Measurements from ENCODE around the gene CACNB4.
"Not testable (repeated sequence)": the region's sequence is repeated elsewhere in the genome, so short reads cannot be mapped to it uniquely, and the experiment has no call there.

CACNB4 gene

DNA sequence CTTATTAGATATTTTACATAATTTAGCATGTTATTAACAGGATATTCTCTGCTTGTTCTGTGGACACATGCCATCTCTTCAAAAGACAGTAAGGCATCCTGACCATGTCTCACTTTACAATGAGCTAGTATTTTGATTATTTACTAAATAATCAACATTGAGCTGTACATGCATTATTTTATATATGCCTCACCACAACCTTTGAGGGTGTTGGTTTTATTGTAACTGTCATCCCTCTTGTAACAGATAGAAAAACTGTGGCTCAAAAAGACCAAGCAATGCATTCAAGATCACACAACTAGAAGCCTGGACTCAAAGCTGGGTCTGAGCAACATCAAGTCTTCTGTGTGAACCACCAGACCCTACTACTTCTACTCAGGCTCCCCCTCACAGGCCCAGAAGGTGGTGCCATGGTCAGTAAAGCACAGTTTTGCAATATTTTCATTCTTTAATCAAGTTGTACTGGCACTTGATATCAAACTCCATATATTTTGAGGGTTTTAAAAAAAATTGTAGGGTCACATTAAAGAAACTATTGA lies 165.5 kb downstream of the CACNB4 start:
- DNase-seq: no peak

DNA sequence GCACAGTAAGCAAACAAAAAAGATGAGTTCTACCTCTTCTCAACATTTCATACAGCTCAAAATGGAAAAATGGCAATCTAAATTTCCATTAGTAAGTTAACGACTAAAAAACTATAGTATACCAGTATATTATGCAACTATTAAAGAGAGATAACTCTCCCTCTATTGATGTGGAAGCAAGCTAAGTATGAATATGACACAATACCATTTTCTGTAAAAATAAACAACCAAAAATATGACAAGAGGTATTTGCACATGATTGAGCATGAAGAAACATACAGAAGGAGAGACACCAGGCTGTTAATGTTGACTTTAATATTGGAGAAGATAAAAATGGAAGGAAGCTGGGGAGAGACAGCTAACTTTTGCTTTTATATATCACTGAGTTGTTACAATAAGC lies 167.1 kb downstream of the CACNB4 start:
- DNase-seq: no peak

DNA sequence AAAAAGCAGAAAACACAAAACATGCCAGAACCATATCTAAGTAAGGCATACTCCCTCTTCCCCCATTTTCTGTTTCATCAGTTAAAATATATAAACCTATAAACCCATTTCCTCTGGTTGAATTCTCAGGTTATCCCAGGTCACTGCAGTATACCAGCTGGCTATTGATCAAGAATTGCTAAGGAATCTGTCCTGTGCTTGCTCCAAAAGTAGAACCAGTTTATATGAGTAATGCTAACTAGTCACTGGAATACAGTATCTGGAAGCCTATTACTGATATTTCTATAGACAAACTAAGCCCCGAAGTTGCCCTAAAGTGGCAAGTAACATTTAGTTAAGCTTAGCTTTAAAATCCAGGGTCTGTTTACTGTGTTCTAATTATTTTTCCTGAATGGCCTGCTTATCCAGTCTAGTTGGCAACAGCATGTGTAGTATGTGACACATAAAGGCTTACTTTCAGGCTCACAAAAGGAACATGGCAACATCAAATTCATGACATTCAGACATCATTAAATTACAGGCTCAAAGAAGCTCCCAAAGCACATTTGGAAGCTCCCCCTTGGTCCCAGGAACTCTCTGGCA lies 167.7 kb downstream of the CACNB4 start:
- no peak for DNase-seq

GRCh38 chr2:151930042-151930441 lies 168.8 kb downstream of the CACNB4 start:
- no peak for DNase-seq

GRCh38 chr2:151928380-151928779 lies 170.5 kb downstream of the CACNB4 start:
- DNase-seq: no peak

GRCh38 chr2:151927501-151928221 lies 171.2 kb downstream of the CACNB4 start:
- DNase-seq: no peak

DNA sequence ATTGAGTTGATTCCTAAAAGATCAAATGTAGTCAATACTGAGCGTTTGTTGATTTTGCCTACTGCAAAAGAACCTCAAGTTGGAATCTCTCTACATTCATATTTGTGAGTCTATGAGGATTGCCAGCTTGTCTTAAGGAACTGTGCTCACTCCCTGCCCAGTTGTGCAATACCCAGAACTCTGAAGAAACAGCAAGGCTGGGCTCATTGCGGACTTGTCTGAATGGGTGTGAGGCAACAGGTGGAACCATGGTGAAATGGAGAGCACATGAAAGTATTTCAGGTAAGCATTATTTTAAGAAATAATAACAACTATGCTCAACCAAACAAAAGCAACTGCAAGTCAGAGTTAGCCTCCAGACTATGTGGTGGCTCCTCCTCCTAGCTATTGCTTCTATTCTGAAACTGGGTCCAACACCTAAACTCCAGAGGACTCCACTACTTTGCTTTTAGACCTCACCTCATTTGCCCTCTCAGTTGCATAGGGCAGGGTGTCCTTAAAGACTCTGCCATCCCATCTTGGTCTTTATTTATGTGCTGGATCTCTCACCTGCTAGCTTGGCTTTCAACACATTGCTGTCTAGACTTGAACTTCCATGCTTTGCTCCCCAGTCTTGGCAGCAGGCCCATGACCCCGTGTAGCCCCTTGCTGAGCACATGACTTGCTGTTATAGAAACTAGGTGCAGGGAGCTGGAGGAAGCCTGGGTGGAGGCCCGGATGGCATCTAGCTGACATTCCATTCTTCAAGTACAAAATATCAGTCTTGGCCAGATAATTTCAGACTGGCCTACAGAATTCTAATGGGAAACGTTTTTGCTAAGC lies 175.8 kb downstream of the CACNB4 start:
- DNase-seq: peak; percentile 1

GRCh38 chr2:151919786-151920185 lies 179.1 kb downstream of the CACNB4 start:
- DNase-seq: no peak

GRCh38 chr2:151918308-151918707 lies 180.5 kb downstream of the CACNB4 start:
- no peak for DNase-seq

DNA sequence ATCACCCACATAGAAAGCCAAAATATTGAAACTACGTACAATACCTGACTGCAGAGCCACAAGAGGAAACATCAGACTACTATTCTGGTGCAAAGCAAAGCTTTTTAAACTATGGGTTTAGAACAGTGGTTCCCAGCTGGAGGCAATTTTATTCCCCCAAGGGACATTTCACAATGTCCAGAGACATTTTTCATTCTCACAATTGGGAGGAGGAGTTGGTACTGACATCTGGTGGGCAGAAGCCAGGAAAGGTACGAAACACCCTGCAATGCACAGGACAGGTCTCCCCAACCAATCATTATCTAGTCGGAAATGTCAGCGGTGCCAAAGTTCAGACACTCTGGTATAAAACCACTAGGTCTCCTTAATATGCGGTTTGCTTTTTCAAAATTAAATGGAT lies 182.2 kb downstream of the CACNB4 start:
- no peak for DNase-seq

- not testable (repeated sequence) for DNase-seq
Measured at GRCh38 chr2:151915629-151916025, 183.2 kb downstream of the CACNB4 start.

DNA sequence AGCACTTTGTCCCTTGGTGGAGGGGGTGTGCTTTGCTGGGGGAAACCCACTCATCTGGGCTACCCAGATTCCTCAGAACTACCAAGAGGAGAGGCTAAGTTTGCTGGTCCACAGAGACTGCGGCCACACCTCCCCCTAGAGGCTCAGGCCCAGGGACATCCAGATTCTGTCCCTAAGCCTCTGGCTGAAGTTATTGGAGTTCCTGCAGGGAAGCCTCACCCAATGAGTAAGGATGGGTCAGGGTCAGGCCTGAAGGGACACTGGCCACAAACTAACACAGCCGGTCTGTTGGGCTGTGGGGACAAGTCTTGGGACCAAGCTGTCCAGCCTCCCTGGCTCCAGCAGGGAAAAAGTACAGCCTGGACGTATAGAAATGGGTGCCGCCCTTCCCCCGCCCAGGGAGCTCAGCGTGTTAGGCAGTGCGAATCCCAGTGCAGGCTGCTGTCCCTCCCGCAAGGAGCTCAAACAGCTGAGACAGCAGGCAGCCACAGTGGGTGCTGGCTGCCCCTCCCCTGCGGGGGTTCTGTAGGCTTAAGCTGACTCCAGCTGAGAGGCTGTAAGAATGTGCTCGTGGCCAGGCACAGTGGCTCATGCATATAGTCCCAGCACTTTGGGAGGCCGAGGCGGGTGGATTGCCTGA lies 183.7 kb downstream of the CACNB4 start:
- DNase-seq: no peak

DNA sequence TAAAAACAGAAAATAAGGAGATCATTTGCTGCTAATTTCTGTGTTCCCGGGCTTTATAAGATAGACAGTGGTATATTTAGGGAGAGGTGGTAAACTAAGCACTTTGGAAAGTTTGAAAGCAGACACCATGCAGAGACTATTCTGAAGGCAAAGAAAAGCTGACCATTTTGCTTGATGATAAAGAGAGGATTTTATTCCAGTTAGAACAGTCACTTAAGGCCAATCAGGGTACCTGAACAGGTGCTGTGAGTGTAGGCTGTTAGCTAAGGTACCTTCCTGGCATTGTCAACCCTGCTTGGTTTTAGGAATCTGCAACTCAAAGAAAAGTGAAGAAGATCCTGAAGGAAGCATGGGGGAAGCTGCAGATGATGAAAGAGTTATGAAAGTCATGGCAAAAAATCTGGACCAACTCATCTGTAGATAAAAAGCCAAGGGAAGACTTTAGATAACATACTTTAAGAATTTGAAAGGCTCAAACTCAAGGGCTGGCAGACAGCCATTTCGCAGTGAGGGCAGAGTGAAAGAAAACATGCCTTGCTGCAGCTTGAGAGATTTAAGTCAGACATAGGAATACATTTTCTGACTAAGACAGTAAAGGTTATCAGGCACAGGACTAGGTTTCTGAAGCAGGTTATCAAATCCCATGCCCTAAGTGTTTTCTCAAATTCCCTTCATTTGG lies 190.5 kb downstream of the CACNB4 start:
- DNase-seq: peak; percentile 3

DNA sequence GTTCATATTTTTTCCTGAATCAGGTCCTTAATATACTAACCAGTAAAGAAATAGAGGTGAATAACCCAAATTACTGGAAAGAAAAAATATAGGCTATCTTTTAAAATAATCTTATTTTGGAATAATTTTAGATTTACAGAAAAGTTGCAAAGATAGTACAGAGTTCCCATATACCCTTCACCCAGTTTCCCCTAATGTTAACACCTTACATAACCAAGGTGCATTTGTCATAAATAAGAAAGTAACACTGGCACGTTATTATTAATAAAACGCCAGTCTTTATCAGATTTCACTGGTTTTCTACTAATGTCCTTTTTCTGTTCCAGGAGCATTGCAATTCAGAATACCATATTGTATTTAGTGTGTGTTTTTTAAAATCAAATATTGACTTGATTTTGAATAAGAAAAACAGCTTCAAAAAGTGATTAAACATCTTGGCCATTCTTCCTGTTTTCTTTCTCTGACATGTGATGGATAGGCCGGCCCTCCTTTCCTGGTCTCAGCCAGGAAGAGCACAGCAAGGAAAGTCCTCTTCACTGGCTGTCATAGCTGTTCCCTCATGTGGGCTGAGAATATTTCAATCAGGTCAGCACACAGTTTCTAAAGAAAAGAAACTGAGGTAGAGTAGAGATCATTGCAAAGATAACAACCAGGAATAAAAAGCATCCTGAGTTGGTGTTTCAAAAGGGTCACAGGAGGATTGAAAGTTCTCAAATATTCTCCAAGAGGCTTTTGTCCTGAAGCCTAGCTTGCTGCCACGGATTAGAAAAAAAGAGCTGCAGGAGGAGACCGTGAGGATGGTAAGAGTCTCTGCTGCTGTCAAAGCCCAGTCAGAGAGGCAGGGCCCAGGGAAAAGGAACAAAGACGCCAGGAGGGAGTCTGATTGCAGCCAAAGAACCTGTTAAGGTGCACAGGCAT lies 191.3 kb downstream of the CACNB4 start:
- no peak for DNase-seq

GRCh38 chr2:151906633-151906998 lies 192.2 kb downstream of the CACNB4 start:
- no peak for DNase-seq

- no peak for DNase-seq
Measured at GRCh38 chr2:151905963-151906632, 192.7 kb downstream of the CACNB4 start.

DNA sequence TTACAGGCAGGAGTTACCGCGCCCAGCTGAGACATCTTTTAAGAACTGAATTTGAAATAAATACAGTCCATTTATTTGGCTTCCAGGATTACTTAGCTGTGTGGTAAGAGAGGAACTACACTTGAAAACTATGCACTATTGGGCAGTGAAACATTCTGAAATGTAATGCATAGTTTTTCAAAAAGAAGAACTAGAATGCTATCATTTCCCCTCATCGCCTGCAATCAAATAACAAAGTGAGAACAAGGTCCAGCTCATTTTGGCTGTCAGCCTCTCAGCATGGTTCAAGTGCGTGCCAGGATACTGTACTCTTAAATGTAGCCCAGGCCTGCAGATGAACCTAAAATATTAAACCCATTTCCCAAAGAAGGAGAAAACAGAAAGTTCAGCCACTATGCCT lies 194.0 kb downstream of the CACNB4 start:
- no peak for DNase-seq

DNA sequence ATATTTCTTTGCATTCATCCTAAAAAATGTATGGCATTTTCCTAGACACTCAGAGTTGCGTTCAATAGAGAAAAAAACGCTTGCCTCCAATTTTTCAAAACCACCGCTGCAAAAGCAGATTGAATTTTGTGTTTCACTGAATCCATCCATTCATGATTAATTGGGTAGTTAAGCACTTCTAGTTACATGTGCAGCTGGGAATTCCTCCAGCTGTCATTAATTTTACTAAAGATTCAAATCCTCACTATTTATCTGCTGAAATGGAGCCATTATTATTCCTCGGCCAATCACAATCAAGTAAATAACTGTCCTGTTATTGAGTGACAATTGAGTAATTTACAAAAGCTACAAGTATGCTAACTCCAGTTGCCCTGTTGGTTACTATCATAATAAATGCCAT lies 194.8 kb downstream of the CACNB4 start:
- no peak for DNase-seq

- DNase-seq: no peak
Measured at GRCh38 chr2:151902829-151903228, 196.0 kb downstream of the CACNB4 start.

GRCh38 chr2:151900331-151900730 lies 198.5 kb downstream of the CACNB4 start:
- no peak for DNase-seq

DNA sequence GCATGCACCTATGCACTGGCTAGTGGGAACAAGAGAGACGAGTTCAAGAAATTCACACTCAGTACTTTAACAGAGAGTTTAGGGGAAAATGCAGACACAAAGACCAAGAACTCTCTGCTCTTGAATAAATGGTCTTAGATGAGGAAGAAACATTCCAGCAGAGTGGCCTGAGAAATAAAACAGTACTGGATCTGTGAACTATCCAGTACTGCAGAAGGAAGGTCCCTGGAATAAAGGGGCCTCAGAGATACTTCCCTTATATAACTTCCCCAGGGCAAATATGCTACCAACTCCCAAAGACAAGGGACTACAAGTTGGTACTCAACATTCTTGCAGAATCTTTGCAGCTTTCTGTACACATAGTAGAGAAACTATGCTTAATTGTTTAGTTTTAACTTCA lies 199.7 kb downstream of the CACNB4 start:
- no peak for DNase-seq
